HG02588 (cell line): Measurements from ENCODE around the gene SLC16A12.
"Not testable (repeated sequence)": the region's sequence is repeated elsewhere in the genome, so short reads cannot be mapped to it uniquely, and the experiment has no call there.

Experiments
- ATAC-seq: cut with Tn5 transposase; IDR thresholded peaks from one replicate; pipeline ENCODE4 v1.9.1; 2021; ENCODE audit warnings: mild to moderate bottlenecking, moderate library complexity; ENCODE audit not compliant: unreplicated experiment

SLC16A12 gene

DNA sequence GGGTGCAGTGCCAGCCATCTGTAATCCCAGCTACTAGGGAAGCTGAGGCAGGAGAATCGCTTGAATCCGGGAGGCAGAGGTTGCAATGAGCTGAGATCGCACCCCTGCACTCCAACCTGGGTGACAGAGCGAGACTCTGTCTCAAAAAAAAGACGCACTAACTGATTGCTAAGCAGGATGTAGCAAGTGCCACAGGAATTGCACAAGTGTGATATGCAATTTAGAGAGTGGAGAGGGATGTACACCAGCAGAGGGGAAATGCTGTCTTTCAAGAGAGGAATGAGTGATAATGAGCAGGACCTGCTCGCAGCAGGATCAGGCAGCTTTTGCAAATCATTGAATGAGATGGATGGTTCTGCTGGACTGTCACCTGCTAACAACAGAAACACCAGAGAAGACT is 13.3 kb upstream of the SLC16A12 start:
- no peak for ATAC-seq

DNA sequence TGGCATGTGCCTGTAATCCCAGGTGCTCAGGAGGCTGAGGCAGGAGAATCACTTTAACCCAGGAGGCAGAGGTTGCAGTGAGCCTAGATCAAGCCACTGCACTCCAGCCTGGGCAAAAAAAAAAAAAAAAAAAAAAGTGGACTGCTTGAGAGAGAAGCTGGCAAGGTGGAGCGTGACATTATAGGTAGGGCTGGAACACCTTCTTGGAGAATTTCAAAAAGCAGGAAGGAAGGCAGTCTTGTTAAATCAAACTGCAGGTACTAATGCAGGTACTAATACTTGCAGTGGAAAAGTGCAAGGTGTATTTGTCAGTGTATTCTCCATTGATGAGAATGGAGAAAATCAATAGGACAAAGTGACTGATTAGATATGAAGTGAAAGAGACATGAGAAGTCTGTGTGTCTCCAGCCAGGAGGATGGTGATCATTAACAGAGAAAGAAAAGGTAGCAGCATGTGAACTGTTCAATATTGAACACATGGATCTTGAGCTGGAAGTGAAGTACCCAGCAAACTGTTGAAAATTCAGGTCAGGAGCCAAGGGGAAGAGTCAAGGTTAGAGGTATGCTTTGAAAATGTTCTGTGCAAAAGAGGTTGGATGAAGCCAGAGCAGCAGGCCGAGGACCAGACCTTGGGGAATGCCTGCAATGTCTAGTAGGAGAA is 12.6 kb upstream of the SLC16A12 start:
- ATAC-seq: no peak

DNA sequence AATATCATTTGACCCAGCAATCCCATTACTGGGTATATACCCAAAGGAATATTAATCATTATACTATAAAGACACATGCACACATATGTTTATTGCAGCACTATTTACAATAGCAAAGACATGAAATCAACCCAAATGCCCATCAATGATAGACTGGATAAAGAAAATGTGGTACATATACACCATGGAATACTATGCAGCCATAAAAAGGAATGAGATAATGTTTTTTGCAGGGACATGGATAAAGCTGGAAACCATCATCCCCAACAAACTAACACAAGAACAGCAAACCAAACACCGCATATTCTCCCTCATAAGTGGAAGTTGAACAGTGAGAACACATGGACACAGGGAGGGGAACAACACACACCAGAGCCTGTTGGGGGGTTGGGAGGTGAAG is 11.3 kb upstream of the SLC16A12 start:
- ATAC-seq: not testable (repeated sequence)

DNA sequence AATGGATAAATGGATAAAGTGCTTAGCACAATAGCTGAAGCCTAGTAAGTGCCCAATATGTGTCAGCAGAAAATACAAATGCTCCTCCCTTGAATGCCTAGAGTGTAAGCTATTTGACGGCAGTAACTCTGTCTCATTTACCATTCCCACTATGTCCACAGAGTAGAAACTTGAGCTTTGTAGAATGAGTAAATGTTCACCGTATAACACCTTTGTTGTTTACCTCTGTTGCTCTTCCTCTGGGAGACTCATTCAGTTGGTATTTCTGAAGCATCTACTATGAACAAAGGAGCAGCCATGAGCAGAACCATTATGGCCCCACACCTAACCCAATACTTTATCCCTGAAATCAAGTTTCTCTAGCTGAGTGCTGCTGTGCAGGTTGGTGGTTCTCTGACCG is 8.4 kb upstream of the SLC16A12 start:
- no peak for ATAC-seq

DNA sequence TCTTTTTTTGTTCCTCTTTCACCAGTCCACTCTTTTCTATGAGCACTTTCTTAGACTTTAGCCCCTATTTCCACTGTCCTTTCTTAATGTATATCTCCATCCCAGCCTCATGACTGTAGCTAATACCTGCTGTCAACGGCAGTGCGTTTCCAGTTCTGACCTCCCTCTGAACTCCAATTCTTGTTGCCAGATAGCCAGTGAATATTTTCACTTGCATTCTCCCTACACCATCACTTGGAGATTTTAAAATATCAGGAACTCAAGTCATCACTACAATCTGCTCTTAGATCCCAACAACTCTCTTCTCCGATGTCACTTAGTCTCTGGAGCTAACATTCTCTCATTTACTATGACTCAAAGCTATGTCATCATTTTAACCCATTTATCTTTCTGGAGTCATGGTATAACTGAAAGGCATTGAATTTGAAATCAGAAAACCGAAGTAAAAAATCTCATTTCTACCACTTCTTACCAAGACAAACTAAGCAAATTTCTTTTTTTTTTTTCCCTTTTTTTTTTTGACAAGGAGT is 5.1 kb upstream of the SLC16A12 start:
- ATAC-seq: no peak

DNA sequence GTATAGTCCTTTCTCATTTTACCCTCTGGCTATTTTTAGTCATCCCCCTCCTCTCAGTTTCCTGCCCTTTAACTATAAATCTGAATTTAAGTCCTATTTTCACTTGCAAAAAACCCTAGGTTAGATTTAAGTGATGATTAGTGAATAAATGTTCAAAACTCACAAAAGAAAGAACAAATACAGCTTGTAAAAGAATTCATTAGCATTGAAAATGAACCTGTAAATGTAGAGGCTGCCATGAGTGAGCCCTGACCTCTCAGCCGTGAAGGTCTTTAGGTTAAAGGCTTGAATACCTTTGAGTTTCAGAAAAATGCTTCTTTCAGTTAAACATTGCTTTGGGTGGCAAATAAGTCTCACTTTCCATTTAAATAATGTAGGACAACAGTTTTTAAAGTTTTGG is 2.0 kb upstream of the SLC16A12 start:
- no peak for ATAC-seq

DNA sequence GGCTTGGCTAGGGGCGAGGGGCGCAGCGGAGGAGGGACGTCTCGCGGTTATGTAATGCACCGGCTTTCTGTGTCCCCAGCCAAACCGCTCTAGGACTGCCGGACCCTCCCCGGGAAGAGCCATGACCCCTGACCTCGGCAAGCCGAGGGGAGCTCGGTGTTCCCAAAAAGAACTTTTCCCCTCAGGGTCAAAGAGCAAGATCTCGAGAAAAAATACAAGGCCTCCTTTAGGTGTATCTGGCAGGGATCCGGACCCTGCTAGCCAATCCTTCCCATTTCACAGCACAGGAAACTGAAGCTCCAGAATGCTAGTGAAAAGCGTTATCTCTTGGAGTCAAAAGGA is 590 bp upstream of the SLC16A12 start:
- ATAC-seq: no peak

DNA sequence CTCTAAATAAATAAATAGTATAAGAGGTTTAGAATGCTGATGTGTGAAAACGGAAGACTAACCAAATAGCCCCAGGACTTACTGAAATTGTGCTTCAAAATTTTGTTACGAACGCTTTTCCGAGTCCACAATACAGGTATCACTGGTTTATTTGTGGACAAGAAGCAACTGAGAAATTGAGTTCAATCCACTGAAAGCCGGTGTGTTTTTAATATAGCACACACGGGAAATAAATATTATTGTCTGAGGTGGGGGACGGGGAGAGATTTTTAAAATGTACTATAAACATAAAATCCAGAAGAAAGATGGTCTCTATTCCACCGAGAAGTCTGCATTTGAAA is 598 bp downstream of the SLC16A12 start:
- no peak for ATAC-seq

DNA sequence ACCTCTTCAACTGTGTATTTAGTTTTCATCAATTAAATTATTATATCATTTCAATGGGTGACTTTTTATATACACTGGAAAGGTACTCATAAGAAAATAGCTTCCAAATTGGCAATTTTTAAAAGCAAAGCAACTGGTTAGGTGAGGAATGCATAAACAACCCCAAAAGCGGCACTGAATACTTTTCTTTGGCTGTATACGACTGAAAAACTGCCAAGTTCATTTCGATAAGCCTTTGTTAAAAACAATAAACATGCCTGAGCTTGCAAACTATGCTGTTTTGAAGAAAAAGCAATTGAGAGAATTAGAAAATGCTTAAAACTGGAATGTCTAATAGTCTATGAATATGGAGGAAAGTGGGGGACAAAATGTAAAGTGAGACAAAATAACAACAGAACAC is 2.9 kb downstream of the SLC16A12 start:
- no peak for ATAC-seq

DNA sequence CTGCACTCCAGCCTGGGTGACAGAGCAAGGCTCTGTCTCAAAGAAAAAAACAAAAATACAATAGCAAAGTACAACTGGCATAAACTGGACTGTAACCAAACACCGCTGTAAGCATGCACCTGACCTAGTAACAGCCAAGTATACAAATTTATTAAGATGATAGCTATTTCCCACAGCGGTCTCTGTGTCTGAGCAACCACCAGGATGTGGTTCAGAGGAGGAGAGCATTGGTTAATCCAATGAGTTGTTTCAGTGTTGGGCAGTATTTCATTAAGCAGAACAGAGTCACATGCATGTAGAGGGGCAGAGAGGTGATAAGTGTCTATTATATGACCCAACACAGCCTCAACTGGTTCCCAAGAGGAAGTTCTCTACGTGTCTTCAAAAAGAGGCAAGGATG is 4.0 kb downstream of the SLC16A12 start:
- no peak for ATAC-seq

DNA sequence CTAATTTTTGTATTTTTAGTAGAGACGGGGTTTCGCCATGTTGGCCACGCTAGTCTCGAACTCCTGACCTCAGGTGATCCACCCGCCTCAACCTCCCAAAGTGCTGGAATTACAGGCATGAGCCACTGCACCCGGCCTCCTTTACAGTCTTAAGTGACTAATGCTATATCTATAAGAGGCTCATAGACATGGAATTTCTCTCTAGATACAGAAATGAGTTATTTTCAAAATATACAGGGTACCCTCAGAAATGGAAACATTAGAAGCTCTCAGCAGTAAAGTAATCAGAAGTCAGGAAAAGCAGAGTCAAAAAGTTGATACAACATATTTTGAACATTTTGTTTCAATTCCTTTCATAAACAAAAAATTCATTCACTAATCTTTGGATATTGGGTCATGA is 5.7 kb downstream of the SLC16A12 start:
- not testable (repeated sequence) for ATAC-seq

DNA sequence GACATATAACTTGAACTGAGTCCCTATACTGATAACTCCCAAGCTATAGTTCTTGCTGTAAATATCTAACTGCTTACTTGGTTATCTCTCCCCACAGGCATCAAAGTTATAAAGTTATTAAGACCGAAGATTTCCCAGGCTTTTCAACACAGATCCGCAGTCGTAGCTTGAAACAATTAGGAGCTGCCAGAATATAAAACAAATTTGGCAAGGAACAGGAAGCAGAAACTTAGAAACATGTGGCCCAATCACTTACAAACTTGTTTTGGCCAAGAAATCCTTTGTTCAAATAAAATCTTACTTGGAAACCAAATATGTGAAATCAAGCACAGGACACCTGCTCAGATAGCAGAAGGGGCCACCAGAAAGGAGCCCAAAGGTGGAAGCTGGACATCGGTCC is 9.0 kb downstream of the SLC16A12 start:
- no peak for ATAC-seq

DNA sequence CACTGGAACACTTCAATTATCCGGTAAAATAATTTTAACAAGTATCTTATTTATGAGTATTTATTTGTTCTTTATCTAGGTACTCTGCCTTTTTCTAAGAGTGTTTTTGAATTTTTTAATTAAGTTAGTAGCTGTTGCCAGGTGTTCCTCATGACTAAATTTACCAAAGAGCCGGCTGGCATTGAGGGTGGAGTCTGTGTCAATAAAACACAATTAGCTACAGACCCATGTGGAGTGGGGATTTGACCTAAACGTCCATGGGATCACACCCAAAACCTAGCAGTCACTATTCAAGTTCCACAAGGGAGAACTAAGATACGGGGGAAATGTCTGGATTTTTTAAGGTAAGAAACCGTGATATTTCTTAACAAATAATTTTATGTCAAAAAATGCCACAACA is 9.8 kb downstream of the SLC16A12 start:
- ATAC-seq: no peak

DNA sequence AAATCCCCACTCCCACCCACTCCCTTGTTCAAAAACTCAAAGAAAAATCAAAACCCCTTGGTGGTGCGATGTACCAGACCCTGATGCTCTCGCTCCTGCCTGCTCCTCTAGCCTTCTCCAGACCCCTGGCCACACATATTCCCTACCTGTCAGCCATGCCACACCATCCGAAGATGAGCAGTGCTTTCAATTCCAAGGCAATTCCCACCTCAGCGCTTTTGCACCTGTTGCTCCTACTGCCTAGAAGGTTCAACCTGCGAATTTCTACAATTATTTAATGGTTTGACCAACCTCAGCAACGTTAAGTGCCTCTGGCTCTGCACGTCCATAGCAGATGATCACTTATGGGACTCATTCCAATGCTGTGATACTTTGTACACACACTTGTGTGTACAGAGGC is 11.1 kb downstream of the SLC16A12 start:
- ATAC-seq: no peak

DNA sequence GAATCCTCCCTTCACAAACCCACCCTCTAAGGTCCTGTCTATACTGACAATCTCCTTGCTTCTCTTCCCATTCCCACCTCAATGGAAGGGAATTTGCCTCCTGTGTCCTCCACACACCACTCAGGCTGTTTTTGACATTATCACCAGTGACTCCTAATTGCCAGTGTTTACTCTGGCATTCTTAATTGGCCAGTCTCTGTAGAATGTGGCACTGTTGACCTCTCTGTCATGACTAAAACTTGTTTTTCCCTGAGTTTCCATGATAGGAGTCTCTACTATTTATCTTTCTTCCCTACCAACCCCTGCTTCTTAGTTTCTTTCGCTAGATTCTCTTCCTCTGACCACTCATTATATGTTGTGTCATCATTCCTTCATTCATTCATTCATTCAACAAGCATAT is 12.1 kb downstream of the SLC16A12 start:
- no peak for ATAC-seq

DNA sequence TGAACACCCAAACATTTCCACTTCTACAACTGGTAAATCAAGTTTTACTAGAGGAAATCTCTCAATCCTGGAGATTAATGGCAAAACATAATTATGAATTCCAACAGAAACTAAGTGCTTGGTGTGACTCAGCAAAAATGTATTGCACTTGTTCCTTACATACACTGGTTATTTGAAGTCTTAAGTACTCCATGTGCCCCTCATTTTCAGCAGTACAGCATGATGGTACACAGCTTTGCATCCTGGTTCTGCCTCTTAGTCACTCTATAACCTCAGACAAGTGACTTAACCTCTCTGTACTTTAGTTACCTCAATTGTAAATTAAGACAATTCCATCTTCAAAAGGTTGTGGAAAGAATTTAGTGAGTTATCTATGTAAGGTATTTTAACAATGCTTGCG is 12.9 kb downstream of the SLC16A12 start:
- ATAC-seq: no peak

DNA sequence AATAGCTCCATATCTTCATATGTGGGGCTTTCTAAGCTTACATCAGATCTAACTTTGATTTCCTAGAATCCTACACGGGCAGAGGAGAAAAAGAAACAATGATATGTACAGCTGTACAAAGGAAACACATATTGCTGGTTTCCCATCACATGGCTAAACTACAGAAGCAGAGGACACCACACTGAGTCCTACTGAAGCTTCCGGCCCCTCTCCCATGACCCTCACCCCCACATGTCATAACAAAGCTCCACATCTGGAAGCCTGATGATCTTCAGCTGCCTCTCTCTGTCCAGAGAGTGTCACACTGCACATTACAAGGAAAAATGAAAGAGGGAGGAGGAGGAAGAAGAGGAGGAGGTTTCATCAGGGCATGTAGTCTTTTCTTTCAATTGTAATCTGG is 14.0 kb downstream of the SLC16A12 start:
- ATAC-seq: no peak

DNA sequence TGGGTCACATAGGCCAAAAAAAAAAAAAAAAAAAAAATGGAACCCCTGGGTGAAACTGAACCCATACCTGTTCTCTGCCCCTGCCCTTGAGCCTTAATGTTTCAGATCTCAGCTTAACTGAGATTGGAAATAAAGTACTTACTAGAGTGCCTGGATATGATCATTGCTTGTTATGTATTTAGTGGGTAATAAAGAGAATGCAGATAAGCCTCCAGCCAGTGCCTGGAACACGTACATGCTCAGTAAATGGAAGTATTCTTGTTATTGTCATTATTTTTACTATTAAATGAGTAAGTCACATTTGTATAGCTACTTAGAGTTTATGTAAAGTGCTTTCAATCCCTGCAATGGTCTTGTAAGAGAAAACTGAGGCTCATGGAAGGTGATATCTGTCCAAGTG is 14.7 kb downstream of the SLC16A12 start:
- no peak for ATAC-seq

DNA sequence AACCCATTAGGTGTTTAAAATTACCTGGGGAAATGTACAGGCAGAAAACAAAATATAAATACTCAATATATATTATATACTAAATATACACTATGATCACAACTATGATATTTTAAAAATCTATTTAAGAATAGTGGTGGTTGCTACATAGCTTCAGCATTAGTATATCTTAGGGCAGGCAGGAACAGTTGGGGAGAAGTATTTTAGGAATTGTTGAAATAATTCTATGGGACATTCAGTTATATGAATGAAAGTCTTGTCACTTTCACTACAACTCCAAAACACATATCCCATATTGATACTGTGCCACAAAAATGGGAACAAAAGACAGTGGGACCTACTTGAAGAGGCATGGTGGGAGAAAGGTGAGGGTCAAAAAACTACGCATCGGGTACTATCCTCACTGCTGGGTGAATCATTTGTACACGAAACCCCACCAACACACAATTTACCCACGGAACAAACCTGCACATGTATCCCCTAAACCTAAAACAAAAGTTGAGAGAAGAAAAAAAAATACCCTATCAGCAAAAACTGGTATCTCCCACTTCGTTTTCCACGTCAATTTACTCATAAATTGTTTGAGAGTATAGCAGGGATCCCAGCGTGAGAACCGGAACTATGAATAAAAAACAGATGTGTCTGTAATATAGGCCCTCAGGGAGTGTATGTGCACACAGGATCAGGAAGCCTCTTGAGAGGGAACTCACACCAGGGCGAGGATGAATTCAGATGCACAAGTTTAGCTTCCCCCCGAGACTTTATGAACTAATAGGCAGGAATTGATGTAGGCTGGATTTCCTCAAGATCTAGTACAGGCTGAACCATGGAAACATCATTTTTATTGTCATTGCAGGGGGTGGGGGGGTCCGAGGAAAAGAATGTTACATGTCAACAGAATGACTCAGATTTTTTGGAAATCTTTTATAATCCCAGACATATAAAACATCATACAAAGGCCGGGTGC is 16.2 kb downstream of the SLC16A12 start:
- ATAC-seq: no peak

DNA sequence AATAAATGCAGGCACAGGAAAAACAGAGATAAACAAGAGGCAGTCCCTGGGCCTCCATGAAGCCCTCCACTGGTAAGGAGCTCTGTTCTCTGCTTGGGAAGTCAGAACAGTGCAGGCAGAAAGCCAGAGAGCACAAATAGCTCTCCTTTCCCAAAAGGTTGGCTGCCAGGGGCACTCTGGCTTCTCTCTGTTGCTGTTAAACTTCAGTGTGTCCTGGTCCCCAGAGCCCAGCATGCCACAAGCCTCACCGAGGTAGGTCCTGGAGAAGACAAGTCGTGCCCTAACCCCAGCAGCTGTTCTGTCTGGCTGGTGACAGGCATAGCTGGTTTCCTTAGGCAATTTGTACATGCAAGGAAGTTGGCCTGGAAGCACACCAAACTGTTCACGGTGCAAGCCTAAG is 17.3 kb downstream of the SLC16A12 start:
- ATAC-seq: no peak

DNA sequence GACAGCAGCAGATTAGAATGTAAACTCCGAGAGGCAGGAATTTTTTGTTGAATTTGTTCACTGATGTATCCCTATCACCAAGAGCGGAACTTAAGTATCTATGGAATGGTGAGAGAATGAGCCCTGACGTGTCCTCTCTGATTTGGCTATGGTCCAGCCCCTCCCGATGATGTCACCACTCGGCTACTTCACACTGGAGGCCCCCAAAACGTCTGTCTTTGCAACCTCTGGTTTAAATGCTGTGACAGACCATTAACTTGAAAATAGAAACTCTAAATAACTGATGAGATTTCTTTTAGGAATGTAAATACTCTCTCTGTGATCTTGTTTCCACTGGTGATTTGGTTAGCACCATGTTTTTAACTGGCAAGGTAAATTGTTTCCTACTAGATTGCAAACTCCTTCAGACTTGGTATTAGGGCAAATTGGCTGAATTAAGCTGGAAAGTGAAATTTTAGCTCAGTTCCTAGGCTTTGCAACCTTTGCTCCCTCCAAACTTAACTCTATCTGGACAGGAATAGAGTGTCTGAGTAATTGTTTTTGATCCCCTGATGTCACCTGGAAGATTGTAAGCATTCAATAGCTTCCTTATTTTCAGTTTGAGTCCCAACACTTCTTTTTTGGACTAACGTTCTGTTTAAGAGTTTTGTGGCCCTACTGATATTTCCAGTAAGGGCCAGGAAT is 19.1 kb downstream of the SLC16A12 start:
- ATAC-seq: no peak
